GM21619 (cell line): ENCODE measurements around the gene TENT4A.
"Not testable (repeated sequence)": the region's sequence is repeated elsewhere in the genome, so short reads cannot be mapped to it uniquely, and the experiment has no call there.

Experiments
- ATAC-seq: cut with Tn5 transposase; IDR thresholded peaks from one replicate; pipeline ENCODE4 v1.9.1; 2021; ENCODE audit not compliant: unreplicated experiment

The TENT4A gene

DNA sequence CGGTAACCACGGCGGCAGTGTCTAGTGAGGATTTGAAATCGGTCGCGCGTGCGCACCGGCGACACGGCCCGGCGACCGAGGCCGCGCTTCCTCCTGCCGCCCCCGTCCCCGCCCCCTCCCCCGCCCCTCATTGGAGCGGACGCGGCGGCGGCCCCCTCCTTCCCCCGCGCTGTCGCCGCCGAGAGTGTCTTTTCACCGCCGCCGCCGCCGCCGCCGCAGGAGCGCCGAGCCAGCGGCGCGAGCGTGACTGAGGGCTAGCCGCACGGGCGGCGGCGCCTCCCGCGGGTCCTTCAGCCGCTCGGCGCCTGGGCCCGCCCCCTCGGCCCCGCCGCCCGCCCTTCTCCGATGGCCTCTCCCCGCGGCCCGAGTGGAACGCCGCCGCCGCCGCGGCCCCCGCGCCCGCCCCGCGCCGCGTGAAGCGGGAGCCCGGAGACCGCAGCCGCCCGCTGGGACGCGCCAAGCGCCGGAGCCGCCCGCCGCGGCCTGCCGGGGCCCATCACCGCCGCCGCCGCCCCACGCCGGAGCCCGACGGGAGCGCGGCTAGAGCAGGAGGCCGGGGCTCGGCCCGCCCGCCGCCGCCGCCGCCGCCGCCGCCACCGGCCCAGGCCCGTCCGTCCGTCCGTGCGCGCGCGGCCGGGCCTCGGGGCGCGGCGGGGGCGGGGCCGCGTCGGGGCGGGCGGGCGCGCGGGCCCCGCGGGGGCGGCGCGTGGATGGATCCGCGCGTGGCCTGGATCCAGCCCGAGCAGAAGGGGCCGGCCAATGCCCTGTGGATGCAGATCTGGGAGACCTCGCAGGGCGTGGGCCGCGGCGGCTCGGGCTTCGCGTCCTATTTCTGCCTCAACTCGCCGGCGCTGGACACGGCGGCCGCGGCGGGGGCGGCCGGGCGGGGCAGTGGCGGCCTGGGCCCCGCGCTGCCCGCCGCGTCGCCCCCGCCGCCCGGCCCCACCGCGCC lies at the start of gene TENT4A:
Gene TENT4A (plus strand): TSS at position 159 of the 952 bp plus-strand sequence. CDS start 552 bp downstream, at position 711.
- no peak for ATAC-seq

DNA sequence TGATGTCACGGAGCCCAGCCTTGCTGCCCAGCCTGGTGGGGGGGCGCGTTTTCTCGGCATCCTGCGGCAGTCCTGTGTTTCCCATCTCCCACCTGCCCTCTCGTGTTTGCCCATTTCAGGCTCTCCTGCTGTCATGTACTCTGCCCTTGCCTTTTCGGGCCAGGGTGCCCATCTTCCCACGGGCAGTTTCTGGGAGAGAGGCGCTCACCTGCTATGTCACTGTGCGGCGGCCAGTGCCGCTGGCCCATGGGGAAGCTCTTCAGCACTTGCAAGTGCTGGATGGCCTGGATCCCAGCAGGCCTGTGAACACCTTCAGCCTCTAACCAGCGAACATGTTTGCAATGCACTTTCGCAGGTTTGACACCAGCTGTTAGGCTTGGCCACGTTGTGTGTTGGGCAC lies 46.5 kb upstream of the TENT4A start:
- ATAC-seq: no peak

DNA sequence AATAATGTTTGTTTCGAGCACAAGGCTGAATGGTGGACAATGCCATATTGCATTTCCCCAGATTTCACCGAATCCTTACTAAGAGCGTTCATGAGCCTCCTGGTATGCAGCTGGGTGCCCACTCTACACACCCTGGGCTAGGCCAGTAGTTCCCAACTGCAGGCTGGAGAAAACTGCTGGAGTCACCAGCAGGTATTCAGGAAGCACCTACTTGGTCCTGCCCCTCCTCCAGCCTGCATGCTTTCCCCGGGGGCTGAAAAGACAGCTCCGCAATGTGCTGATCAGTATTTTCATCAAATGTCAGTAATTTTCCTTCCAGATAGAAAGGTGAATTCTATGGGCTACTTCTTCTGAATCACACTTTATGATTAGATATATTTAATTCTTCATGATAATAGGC lies 45.6 kb upstream of the TENT4A start:
- no peak for ATAC-seq

DNA sequence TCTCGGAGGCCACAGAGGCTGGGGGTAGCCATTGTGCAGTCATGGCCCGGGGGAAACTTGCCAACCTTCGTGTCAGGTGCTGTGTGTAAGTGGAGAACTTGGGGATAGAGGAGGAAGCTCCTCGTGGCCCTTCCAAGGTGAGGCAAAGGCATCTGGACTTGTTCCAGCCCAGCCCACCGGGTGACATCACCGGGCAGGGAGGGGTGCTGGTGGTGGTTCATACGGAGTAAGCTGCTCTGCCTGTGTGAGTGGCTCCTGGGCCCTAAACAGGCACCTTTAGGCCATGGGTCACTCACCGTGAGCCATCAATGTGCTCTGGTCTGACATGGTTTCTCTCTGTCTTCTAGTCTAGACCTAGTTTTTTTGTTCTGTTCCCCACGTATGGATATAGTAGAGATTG lies 44.5 kb upstream of the TENT4A start:
- not testable (repeated sequence) for ATAC-seq

DNA sequence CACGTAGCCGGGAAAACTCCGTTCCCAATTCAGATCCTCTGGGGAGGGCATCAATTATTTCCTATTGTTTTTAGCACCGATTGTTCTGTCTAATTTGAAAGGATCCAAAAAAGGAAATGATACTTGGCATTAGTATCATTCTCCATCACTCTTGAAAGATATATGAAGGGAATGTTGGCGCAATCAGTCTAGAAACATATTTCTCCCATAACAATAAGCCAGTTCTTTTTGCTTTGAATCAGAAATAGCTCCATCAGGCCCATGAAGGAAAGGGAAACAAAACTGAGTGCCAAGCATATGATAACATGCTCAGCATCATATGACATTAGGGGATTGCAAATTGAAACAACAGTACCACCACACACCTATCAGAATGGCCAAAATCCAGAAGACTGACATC lies 40.2 kb upstream of the TENT4A start:
- no peak for ATAC-seq

DNA sequence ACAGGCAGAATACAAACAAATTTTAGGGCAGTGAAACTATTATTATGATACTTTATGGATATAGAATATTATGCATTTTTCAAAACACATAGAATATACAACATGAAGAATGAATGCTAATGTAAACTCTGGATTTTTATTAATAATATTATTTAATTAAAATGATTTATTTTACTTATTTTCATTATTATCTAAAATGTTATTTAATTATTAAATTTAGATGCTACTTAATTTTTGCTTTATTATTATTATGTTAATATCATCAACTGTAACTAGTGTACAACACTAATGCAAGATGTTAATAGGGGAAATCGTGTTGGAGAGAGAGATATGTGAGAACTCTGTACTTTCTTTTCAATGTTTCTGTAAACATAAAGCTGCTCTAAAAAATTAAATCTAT lies 39.3 kb upstream of the TENT4A start:
- no peak for ATAC-seq

DNA sequence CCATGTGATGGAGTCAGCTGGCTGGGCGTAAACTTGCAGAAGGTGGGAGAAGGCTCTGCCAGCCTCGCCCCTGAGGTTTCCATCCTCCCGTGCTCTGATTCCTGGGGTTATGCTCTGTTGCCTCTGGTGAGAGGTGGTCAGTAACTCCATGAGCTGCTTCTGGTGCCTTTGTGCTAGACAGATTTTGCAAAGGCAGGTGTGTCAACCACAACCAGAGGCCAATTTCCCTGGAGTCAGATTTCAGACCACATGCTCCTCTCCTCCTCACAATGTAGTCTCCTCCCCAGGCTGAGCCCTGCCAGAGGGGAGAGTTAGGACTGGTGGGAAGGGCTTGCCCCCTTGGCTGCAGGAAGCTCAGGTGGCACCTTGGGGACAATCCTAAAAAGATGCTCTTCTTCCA lies 38.8 kb upstream of the TENT4A start:
- ATAC-seq: no peak

DNA sequence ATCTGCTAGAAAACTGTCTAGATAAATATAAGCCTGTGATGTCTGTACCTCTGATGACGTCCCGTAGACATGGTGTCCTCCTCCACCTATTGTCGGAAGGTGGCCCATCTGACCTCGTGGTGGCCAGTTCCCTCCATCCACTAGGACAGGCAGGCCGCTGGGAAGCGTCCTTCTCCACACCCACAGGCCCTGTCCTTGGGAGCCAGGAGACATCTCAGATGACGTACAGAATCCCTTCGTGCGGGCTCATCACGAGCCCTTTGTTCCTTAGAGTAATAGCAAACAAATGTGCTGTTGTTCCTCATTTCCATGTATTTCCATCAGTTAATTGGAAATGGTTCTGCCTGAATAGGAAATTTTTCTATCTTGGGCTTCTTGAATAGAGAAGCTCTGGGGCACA lies 38.3 kb upstream of the TENT4A start:
- ATAC-seq: no peak

DNA sequence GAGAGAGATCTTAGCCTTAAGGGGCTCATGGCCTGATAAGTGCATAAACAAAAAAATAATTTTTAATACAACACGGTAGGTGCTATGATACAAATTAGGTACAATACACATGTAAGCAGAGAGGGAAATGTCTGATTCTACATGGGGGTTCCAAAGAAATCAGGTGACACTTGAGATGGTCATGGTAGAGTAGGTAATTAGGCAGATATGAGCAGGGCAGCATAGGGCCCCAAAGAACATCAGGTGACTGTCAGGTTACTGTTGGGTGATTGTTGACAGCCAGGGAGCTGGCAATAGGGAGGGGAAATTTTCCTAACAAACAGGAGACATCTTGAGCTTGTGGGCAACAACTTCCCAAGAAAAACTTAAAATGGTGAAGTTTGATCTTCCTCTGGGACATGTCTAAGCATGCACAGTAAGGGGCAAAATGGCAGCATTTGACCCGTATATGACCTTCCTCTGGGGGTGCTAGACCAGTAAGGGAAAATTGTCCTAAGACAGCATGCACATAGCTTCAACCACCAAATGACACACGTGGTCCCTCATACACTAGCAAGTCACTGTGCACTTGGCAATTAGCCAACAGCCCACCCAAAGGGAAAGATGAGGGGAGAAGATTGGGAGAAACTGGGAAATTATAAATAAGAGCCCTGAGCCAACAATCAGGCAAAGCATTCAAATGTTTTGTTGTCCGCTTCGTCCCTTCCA lies 37.3 kb upstream of the TENT4A start:
- no peak for ATAC-seq

DNA sequence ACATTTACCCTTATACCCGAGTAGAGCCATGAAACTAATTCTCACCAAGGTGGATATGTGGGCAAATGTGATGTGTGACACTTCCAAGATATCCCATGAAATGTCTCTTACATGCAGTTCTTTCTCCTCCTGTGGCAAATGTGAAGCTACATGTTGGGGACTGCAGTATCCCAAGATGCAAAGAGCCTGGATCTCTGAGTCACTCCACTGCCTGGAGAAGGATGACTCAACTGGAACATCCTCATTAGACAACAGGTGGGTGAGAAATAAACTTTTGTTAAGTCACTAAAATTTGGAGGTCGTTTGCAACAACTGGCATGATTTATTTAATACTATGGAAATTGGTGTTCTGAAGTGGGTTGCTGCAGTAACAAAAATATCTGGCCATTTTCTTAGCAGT lies 36.5 kb upstream of the TENT4A start:
- no peak for ATAC-seq

DNA sequence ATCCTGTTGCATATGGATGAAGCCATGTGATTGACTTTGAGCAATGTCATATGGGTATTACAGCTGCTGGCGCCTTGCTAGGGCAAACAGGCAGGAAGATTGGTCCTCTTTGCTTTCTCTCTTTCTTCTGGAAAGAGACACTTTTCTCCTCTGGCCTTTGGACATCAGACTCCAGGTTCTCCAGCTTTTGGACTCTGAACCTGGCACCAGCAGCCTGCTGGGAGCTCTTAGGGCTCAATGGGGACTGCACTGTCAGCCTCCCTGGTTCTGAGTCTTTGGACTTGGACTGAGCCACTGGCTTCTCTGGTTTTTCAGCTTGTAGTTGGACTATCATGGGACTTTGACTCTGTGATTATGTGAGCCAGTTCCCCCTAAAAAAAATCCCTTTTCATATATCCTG lies 34.8 kb upstream of the TENT4A start:
- no peak for ATAC-seq

DNA sequence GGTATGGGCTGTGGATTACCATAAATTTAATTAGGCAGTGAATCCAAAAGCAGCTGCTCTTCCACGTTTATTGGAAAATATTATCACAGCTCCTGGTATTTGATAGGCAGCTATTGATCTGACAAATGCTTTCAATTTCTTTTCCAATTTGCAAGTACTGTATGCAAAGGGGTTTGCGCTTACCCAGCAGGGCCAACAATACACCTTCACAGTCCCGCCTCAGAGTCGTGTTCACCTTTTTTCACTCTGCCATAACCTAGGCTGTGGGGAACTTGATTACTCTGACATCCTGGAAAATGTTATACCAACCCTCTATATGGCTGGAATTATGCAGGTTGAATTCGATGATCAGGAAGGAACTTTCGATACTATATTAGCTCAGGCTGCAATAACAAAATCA lies 32.3 kb upstream of the TENT4A start:
- ATAC-seq: no peak

DNA sequence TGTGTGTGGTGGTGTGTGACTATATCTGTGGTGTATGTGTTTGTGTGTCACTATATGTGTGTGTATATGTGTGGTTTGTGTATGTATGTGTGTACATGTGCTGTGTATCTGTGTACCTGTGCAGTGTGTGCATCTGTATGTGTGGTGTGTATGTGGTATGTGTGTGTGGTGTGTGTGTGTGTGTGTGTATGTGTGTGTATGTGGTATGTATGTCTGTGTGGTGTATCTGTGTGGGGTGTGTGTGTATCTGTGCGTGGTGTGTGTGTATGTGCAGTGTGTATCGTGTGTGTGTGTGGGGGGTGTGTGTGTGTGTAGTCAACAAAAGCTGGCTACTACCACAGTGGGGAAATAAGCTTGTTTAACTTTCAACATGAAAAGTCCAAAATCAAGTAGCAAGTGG lies 31.6 kb upstream of the TENT4A start:
- ATAC-seq: no peak

DNA sequence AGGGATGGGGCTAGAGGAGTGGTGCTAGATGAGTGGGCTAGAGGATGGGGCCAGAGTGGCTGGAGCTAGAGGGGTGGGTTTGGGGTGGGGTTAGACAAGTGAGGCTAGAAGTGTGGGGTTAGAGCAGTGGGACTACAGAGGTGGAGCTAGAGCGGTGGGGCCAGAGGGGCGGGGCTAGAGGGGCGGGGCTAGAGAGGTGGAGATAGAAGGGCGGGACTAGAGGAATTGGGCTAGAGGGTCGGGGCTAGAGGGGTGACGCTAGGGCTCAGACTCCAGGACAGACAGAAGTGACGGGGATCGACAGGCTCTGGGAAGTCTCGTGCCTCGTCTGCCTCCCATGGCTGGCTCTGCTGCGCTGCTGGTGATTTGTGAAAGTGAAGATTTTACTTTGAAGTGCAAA lies 31.0 kb upstream of the TENT4A start:
- ATAC-seq: no peak

DNA sequence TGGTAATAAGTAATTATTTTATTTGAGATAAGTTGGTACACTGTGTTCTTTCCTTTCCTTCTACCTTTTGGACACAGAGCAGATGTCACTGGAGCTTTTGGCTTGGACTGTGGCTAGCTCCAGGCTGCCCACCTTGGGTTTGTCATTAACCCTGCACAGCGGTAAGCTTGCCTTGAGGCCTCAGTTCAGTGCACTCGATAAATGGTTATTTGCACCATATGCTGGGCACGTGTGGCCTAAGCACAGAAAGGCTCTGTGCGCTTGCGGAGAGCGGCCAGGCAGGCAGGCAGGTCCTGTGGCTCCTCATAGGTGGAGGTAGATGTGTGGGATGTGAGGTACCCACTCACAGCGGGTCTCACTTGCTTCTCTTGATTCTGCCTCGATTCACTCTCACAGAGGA lies 30.0 kb upstream of the TENT4A start:
- ATAC-seq: no peak

DNA sequence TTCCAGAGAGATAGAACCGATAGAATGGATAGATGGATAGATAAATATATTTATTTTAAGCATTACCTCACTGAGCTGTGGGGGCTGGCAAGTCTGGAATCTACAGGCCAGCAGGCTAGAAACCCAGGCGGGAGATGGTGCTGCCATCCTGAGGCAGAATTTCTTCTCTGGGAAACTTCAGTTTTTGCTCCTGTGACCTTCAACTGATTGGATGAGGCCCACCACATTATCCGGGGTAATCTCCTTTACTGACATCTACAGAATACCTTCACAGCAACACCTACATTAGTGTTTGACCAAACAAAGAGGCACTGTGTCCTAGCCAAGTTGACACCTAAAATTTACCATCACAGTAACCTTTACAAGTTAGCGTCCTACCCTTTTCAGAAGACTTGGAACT lies 29.2 kb upstream of the TENT4A start:
- no peak for ATAC-seq

DNA sequence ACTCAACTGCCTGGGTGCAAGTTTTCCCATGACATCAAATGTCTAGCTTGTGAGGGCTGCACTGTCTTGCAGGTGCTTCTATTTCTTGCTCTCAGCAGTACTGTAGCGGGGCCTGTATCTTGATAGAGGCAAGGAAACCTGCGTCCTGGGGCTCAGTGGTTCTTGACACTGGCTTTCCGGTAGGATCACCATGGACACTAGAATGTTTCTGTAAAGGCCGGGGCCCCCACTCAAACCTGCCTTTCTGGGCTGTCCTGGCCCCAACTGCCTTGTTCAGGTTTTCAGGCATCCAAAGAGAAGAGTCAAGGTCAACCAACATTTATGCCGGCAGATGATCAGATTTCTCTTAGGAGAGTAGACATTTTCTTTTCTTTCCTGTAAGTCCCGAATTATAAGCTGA lies 26.7 kb upstream of the TENT4A start:
- no peak for ATAC-seq

DNA sequence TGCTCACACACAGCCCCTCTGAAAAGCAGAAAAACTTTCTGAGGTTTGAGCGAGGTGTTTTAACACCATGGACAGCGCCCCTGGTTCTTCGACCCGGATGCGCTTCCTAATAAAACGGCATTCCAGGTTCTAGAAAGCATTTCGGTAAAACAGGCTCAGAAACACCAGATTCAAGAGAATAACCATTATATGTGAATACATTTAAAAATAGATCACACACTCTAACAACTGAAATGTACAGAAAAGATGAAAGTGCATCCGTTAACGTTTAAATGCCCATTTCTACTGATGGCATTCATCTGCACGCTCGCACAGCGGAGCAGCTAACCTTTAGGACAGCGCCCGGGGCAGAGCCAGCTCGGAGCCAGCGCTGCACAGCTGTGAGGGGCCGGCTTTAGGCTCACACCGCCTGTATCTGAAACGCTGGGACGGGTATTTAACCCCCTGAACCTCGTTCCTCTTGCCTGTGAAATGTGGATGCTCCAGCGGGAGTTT lies 26.3 kb upstream of the TENT4A start:
- ATAC-seq: no peak

DNA sequence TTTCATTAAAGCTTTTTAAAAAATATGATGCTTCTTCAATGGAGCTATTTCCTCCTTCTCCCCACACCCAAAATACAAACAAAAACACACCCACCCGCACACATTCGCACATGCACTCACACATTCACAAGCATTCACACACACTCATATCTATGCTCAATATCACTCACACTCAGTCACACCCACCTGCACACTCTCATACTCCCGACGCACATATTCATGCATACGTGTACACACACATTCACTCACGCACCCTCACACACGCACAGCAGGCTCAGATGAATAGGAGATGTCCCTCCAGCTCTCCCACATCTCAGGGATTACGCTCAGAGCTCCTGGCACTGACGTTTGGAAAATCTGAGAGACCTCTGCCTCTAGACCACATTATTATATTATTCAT lies 25.7 kb upstream of the TENT4A start:
- no peak for ATAC-seq

DNA sequence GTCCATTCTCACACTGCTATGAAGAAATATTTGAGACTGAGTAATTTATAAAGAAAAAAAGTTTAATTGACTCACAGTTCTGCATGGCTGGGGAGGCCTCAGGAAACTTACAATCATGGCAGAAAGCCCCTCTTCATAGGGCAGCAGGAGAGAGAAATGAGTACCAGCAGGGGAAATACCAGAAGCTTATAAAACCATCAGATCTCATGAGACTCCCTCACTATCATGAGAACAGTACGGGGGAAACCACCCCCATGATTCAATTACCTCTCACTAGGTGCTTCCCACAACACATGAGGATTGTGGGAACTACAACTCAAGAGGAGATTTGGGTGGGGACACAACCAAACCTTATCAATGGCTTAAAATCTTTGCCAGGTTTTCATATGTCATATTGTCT lies 20.3 kb upstream of the TENT4A start:
- ATAC-seq: no peak

DNA sequence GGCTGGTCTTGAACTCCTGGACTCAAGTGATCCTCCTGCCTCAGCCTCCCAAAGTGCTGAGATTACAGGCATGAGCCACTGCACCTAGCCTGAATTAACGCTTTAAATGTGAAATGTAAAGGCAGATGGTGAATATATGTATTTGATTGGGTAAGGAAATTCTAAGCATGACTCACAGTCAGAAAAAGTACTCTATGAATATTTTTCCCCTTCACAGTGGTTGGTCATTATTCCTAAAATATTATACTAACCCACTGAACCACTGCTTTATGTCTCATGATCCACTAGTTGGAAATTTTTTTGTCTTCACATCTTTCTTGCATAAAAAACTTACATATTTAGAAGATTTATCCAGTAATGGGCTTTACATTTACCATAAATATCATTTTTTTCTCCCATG lies 14.5 kb upstream of the TENT4A start:
- ATAC-seq: no peak

DNA sequence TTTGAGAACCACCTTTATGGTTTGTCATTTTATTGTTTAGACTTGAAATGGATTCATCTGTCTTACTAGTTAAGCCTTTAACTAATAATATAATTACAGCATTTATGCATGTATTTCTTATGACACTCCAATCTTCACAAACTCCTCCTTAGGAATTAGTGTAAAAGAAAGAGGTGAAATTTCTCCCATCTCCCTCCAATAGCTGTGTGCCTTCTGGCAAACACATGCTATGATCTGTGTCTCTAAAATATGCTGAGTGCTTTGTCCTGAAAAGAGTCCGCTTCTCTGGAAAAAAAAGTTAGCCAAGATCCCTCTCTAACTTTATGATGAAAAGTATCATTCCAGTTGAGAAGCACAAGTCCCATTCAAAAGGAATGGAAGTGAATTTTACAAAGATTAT lies 13.9 kb upstream of the TENT4A start:
- ATAC-seq: no peak
